Fibroblast of lung (primary cell): ENCODE data around the gene KCND1. TPM values are rescaled to one million over a fixed set of nuclear protein-coding genes. Genes with fewer than 3 reads are reported as not detected.

Experiments used
- DNase-seq, 2 donors: peaks; one replicate each; pipeline versions ENCODE4 v3.0.0 to v3.0.0-alpha.2; 2010; ENCODE audit warnings: low read depth in 2 of 2
- H2AFZ ChIP-seq: 2 replicates; pipeline ENCODE4 v1.5.1; 2012; ENCODE audit warnings: low read length, control low read depth, inconsistent platforms
- H3K27ac ChIP-seq: 2 replicates; pipeline ENCODE4 v1.5.1; 2011; ENCODE audit warnings: low read length, control low read depth; ENCODE audit not compliant: insufficient read depth
- H3K27me3 ChIP-seq: 2 replicates; pipeline ENCODE4 v1.5.1; 2011; ENCODE audit warnings: mild to moderate bottlenecking, low read length; ENCODE audit not compliant: control insufficient read depth, insufficient read depth
- H3K36me3 ChIP-seq: 2 replicates; pipeline ENCODE4 v1.5.1; 2011; ENCODE audit warnings: low read length; ENCODE audit not compliant: control insufficient read depth, insufficient read depth
- H3K4me1 ChIP-seq: 2 replicates; pipeline ENCODE4 v1.5.1; 2011; ENCODE audit warnings: low read length; ENCODE audit not compliant: control insufficient read depth, insufficient read depth; ENCODE audit errors: extremely low read depth
- H3K4me2 ChIP-seq: 2 replicates; pipeline ENCODE4 v1.5.1; 2011; ENCODE audit warnings: low read length, control low read depth; ENCODE audit not compliant: insufficient read depth; ENCODE audit errors: extremely low read depth
- H3K4me3 ChIP-seq, 4 experiments: fragments of 200-600 bp in 1 of 4; sonication (generic) in 1 of 4; replicated peaks in 1 of 4; 2 replicates each; pipeline ENCODE4 v1.5.1; 2011 to 2016; ENCODE audit warnings: low read length in 4 of 4, low read depth in 3 of 4, mild to moderate bottlenecking in 3 of 4, control low read depth in 2 of 4, inconsistent platforms in 1 of 4, mixed read lengths in 1 of 4; ENCODE audit not compliant: insufficient read depth in 1 of 4; ENCODE audit errors: control extremely low read depth in 1 of 4
- H3K79me2 ChIP-seq: 2 replicates; pipeline ENCODE4 v1.5.1; 2012; ENCODE audit warnings: mild to moderate bottlenecking, low read length, inconsistent platforms; ENCODE audit not compliant: control insufficient read depth, insufficient read depth
- H3K9ac ChIP-seq: 2 replicates; pipeline ENCODE4 v1.5.1; 2011; ENCODE audit warnings: mild to moderate bottlenecking, low read length, control low read depth; ENCODE audit not compliant: insufficient read depth
- H3K9me3 ChIP-seq: 2 replicates; pipeline ENCODE4 v1.5.1; 2012; ENCODE audit warnings: low read depth, low read length; ENCODE audit not compliant: control insufficient read depth, insufficient read depth
- H4K20me1 ChIP-seq: 2 replicates; pipeline ENCODE4 v1.5.1; 2011; ENCODE audit warnings: low read length; ENCODE audit not compliant: control insufficient read depth, insufficient read depth; ENCODE audit errors: extremely low read depth
- EZH2 ChIP-seq: IDR thresholded peaks from 2 replicates; pipeline ENCODE4 v1.5.1; 2012; ENCODE audit warnings: low read length, control low read depth, mild to moderate bottlenecking; ENCODE audit errors: missing control alignments
- polyA plus RNA-seq, 2 donors: library from polyadenylated mRNA; depleted of rRNA in 1 of 2; stranded (reverse) in 1 of 2; unstranded in 1 of 2; fragments of >200 nt; gene quantifications; 2 replicates each; pipeline ENCODE4 v1.2.1, GENCODE V29; 2011 to 2012; ENCODE audit warnings: missing spikeins in 1 of 2
- total RNA-seq: library from RNA; depleted of rRNA; stranded (reverse); fragments of >200 nt; gene quantifications from 2 replicates; pipeline ENCODE4 v1.2.1, GENCODE V29; 2014
- TF ChIP-seq, protein P1 (sequence below), 2 donors: IDR thresholded peaks in 1 of 2; conservative IDR thresholded peaks in 1 of 2; 1 replicate in 1 of 2; 2 replicates in 1 of 2; pipeline ENCODE4 v1.5.1; 2011 to 2012; ENCODE audit warnings: low read length in 2 of 2, control low read depth in 1 of 2, inconsistent platforms in 1 of 2, low read depth in 1 of 2, mild to moderate bottlenecking in 1 of 2

The KCND1 gene
- total and polyA plus RNA-seq, 2 donors (not counting 1 experiment from before 2014, with no cell fraction given) = 0.41 to 1.3 TPM

DNA sequence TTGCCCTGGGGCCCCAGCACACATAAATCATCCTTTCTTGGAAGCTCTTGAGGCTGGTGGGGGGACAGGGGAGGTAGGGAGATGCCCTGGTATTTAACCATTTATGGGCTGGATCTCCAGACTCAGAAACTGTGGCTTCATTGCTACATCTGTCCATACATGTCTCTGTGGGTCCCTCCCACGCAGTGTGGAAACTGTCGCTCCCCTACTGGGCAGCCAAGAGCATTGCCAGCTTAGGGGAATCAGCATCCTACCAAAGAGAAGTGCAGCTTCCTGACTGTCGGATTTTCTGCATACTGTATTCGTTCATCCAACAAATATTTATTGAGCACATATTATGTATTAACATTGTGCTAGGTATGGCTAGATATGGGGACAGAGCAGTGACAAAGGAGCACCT is 26.7 kb upstream of the KCND1 start:
- Histone ChIP-seq H3K4me1 (no peaks in the 10 kb centered on the region), H3K27me3 (no peaks in the 10 kb centered on the region), H3K79me2 (peaks cover 8% of the 10 kb centered on the region), H3K4me2 (no peak overlapping the region), H2AFZ (no peak overlapping the region), H3K4me3 (no peak overlapping the region), H3K27ac (no peak overlapping the region), H3K36me3 (no peaks in the 10 kb centered on the region), H3K9me3 (no peaks in the 10 kb centered on the region), H4K20me1 (no peaks in the 10 kb centered on the region), H3K9ac (no peak overlapping the region)
- no peak for DNase-seq
- TF ChIP-seq EZH2 = no peak
- TF ChIP-seq, protein P1, sequence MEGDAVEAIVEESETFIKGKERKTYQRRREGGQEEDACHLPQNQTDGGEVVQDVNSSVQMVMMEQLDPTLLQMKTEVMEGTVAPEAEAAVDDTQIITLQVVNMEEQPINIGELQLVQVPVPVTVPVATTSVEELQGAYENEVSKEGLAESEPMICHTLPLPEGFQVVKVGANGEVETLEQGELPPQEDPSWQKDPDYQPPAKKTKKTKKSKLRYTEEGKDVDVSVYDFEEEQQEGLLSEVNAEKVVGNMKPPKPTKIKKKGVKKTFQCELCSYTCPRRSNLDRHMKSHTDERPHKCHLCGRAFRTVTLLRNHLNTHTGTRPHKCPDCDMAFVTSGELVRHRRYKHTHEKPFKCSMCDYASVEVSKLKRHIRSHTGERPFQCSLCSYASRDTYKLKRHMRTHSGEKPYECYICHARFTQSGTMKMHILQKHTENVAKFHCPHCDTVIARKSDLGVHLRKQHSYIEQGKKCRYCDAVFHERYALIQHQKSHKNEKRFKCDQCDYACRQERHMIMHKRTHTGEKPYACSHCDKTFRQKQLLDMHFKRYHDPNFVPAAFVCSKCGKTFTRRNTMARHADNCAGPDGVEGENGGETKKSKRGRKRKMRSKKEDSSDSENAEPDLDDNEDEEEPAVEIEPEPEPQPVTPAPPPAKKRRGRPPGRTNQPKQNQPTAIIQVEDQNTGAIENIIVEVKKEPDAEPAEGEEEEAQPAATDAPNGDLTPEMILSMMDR (conservative IDR thresholded peaks at IDR 0.05 in 1 of 2, IDR thresholded peaks at IDR 0.05 in 1 of 2; ENCODE audit: low read depth in 1 of 2, low read length in 2 of 2) = no peak

DNA sequence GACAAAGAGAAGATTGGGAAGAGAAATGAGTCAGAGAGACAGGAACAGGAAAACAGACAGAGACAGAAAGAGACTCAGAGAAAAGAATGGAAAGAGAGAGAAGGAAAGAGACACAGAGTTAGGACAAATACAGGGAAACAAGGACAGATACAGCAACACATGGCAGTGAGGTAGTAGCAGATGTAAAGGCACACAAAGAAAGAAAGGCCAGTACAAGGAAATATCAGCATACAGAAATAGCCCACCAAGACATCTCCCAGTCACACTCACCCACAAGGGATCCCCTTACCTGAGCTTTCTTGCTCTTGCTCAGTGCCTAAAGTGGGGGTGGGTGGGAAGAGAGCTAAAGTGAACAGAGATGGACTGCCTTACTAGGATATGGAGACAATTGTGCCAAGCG is 26.2 kb upstream of the KCND1 start:
- H3K9ac ChIP-seq = no peak overlapping the region
- H2AFZ ChIP-seq = no peak overlapping the region
- no peaks in the 10 kb centered on the region for H3K27me3 ChIP-seq
- no peaks in the 10 kb centered on the region for H4K20me1 ChIP-seq
- H3K9me3 ChIP-seq = no peaks in the 10 kb centered on the region
- H3K4me1 ChIP-seq = no peaks in the 10 kb centered on the region
- DNase-seq = no peak
- H3K36me3 ChIP-seq = no peaks in the 10 kb centered on the region
- no peak overlapping the region for H3K4me3 ChIP-seq
- H3K79me2 ChIP-seq = peaks cover 8% of the 10 kb centered on the region
- H3K4me2 ChIP-seq = no peak overlapping the region
- TF ChIP-seq, protein P1 (conservative IDR thresholded peaks at IDR 0.05 in 1 of 2, IDR thresholded peaks at IDR 0.05 in 1 of 2; ENCODE audit: low read depth in 1 of 2, low read length in 2 of 2) = no peak
- no peak for TF ChIP-seq EZH2
- H3K27ac ChIP-seq = no peak overlapping the region

DNA sequence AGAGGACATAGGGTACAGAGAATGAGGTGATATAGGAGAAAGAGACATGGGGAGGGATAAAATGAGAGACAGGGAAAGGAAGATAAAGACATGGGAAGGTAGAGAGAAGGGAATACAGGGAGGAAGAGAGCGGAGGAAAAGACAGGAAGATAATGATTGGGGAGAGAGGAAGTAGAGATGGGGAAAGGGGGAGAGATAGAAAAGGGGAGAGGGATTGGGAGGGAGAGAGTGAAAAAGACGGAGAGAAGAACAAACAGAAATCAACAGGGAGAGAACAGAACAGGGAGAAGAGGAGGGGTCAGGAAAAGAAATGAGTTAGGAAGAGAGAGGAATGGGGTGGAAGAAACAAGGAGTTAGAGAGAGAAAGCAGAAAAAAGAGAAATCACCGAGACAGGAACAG is 25.8 kb upstream of the KCND1 start:
- Histone ChIP-seq H2AFZ (no peak overlapping the region), H3K4me3 (no peak overlapping the region), H3K27ac (no peak overlapping the region), H3K36me3 (no peaks in the 10 kb centered on the region), H4K20me1 (no peaks in the 10 kb centered on the region), H3K27me3 (no peaks in the 10 kb centered on the region), H3K4me2 (no peak overlapping the region), H3K4me1 (no peaks in the 10 kb centered on the region), H3K79me2 (peaks cover 8% of the 10 kb centered on the region), H3K9me3 (no peaks in the 10 kb centered on the region), H3K9ac (no peak overlapping the region)
- no peak for TF ChIP-seq EZH2
- TF ChIP-seq, protein P1 (conservative IDR thresholded peaks at IDR 0.05 in 1 of 2, IDR thresholded peaks at IDR 0.05 in 1 of 2; ENCODE audit: low read depth in 1 of 2, low read length in 2 of 2) = no peak
- DNase-seq = no peak
